OCI-LY7 (cell line): ENCODE measurements around the gene RUFY2. TPM values are rescaled to one million over a fixed set of nuclear protein-coding genes. Genes with fewer than 3 reads are reported as not detected.

Experiments used
- BruUV-seq: library from RNA; stranded (reverse); fragments of 400-500 nt; replicated peaks from 2 replicates; lab custom pipeline; 2021; lab: Mats Ljungman, UMichigan
- CTCF ChIA-PET: fragments of 300-600 bp; sonication (Branson Sonifier 250); formaldehyde crosslinking; loops from one replicate; lab custom pipeline; 2022; ENCODE audit warnings: antibody characterized with exemption; ENCODE audit not compliant: unreplicated experiment; lab: Charles Lee
- POLR2A ChIA-PET: fragments of 300-600 bp; sonication (Branson Sonifier 250); formaldehyde crosslinking; loops from one replicate; lab custom pipeline; 2022; ENCODE audit warnings: antibody characterized with exemption; lab: Charles Lee
- DNase-seq: peaks from one replicate; pipeline ENCODE4 v3.0.0-alpha.2; 2015; ENCODE audit warnings: low spot score
- H2AFZ ChIP-seq: fragments of 200-600 bp; sonication (generic), shearing (Covaris generic); 2 replicates; pipeline ENCODE4 v1.6.1; 2014; ENCODE audit warnings: mild to moderate bottlenecking, antibody characterized with exemption, low read length, moderate library complexity
- H3K27ac ChIP-seq: fragments of 200-600 bp; sonication (generic); 2 replicates; pipeline ENCODE4 v1.5.1; 2014; ENCODE audit warnings: mixed run types, low read depth, mild to moderate bottlenecking, moderate library complexity, low read length, inconsistent platforms; ENCODE audit not compliant: poor library complexity, severe bottlenecking
- H3K36me3 ChIP-seq: fragments of 200-600 bp; sonication (generic); 2 replicates; pipeline ENCODE4 v1.6.1; 2014; ENCODE audit warnings: mild to moderate bottlenecking, antibody characterized with exemption, low read length, moderate library complexity, mixed read lengths; ENCODE audit not compliant: insufficient read depth
- H3K4me1 ChIP-seq: fragments of 200-600 bp; sonication (generic); 2 replicates; pipeline ENCODE4 v1.5.1; 2014; ENCODE audit warnings: mild to moderate bottlenecking, low read length; ENCODE audit not compliant: insufficient read depth, poor library complexity, severe bottlenecking
- H3K4me2 ChIP-seq: fragments of 200-600 bp; sonication (generic); 2 replicates; pipeline ENCODE4 v1.6.1; 2014; ENCODE audit warnings: mild to moderate bottlenecking, low read length
- H3K4me3 ChIP-seq: fragments of 200-600 bp; sonication (generic); 2 replicates; pipeline ENCODE4 v1.5.1; 2014; ENCODE audit warnings: mild to moderate bottlenecking, low read depth, low read length; ENCODE audit not compliant: poor library complexity, severe bottlenecking
- H3K79me2 ChIP-seq: fragments of 200-600 bp; sonication (generic); 2 replicates; pipeline ENCODE4 v1.6.1; 2016; ENCODE audit warnings: low read depth, mild to moderate bottlenecking, low read length, moderate library complexity, mixed read lengths; ENCODE audit not compliant: insufficient read depth
- H3K9me2 ChIP-seq: fragments of 200-600 bp; sonication (generic); 2 replicates; pipeline ENCODE4 v1.6.1; 2016; ENCODE audit warnings: mild to moderate bottlenecking, low read length, mixed read lengths; ENCODE audit not compliant: insufficient read depth
- H3K9me3 ChIP-seq: fragments of 200-600 bp; sonication (generic); 2 replicates; pipeline ENCODE4 v1.6.1; 2014; ENCODE audit warnings: mild to moderate bottlenecking, mixed run types, low read length, mixed read lengths
- H4K20me1 ChIP-seq: fragments of 200-600 bp; sonication (generic); 2 replicates; pipeline ENCODE4 v1.6.1; 2014; ENCODE audit warnings: mild to moderate bottlenecking, antibody characterized with exemption, low read length, moderate library complexity, mixed read lengths; ENCODE audit not compliant: insufficient read depth
- EZH2phosphoT487 ChIP-seq: fragments of 200-600 bp; sonication (generic); IDR thresholded peaks from 2 replicates; pipeline ENCODE4 v1.6.1; 2018; ENCODE audit warnings: low read depth, borderline replicate concordance, mild to moderate bottlenecking, mixed run types, antibody characterized with exemption, low read length, moderate library complexity, mixed read lengths
- intact Hi-C: fragments of 100-400 bp; cut with micrococcal nuclease; formaldehyde crosslinking; loops from one replicate; pipeline ENCODE4 v1.10.0; 2022; ENCODE audit not compliant: unreplicated experiment
- total RNA-seq, 2 experiments: library from RNA; depleted of rRNA in 1 of 2; stranded (reverse); fragments of >200 nt in 1 of 2; shearing (Covaris generic) in 1 of 2; gene quantifications; 2 replicates each; pipeline ENCODE4 v1.2.3, GENCODE V29; 2014 to 2022
- TF ChIP-seq, protein P1 (sequence below): fragments of 200-600 bp; sonication (generic); conservative IDR thresholded peaks from 2 replicates; pipeline ENCODE4 v1.5.1; 2014; ENCODE audit warnings: mild to moderate bottlenecking, antibody characterized with exemption, low read length, moderate library complexity, mixed read lengths

Gene RUFY2
- total RNA-seq, 2 experiments from 2014 or later, result 16.3 to 17.4 TPM

DNA sequence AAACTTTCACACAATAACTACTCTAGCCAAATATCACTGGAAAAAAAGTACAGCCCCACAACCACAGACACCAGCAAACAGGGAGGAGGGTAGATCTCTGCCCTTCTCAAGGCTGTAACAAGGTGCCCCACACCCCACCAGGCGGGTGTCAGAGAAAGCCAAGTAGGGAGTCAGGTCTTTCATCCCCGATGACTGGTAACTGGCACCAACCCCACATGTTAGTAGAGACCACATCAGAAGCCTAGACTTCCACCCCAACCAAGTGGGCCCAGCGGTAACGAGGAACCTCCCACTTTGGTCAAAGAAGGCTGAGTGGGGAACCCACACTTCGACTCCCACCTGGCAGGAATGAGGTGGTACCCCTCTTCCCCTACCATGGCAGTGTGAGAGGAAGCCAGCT lies 16.4 kb upstream of the RUFY2 start:
- intact Hi-C loops, result no loop called here
- Histone ChIP-seq H3K4me2 (no peak overlapping the region), H3K9me3 (no peaks in the 10 kb centered on the region), H4K20me1 (no peaks in the 10 kb centered on the region), H3K79me2 (no peaks in the 10 kb centered on the region), H3K36me3 (peaks cover 83% of the 10 kb centered on the region), H3K27ac (no peak overlapping the region), H3K4me3 (no peak overlapping the region), H3K9me2 (no peaks in the 10 kb centered on the region), H2AFZ (no peak overlapping the region), H3K4me1 (no peaks in the 10 kb centered on the region)
- POLR2A ChIA-PET, result interaction anchor here (0.7 to 1.6 kb wide), 3 partner anchors 13 to 545 kb away, joined by 3 to 4 read pairs (median 3); no protein-coding TSS in a partner anchor
- TF ChIP-seq, protein P1, sequence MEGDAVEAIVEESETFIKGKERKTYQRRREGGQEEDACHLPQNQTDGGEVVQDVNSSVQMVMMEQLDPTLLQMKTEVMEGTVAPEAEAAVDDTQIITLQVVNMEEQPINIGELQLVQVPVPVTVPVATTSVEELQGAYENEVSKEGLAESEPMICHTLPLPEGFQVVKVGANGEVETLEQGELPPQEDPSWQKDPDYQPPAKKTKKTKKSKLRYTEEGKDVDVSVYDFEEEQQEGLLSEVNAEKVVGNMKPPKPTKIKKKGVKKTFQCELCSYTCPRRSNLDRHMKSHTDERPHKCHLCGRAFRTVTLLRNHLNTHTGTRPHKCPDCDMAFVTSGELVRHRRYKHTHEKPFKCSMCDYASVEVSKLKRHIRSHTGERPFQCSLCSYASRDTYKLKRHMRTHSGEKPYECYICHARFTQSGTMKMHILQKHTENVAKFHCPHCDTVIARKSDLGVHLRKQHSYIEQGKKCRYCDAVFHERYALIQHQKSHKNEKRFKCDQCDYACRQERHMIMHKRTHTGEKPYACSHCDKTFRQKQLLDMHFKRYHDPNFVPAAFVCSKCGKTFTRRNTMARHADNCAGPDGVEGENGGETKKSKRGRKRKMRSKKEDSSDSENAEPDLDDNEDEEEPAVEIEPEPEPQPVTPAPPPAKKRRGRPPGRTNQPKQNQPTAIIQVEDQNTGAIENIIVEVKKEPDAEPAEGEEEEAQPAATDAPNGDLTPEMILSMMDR, result no peak
- no peak for TF ChIP-seq EZH2phosphoT487
- no TSS peak for BruUV-seq
- CTCF ChIA-PET, result no interaction called here
- DNase-seq, result no peak

DNA sequence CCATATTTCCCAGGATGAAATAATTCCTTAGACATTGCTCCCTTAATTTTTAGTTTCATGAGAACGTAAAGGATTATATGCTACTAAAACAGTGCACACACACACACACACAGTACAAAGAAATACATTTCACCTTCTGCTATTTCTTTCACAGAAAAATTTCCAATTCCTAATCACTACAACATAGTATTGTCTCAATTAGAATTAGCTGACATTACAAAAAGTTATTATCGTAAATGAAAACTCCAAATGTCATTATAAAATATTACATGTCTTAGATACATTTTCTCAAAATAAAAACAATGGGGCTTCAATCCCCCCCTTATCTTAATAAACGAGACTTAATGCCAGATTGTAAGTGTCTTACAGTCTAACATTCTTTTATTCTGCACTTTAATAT lies 12.3 kb upstream of the RUFY2 start:
- H2AFZ ChIP-seq, result no peak overlapping the region
- H3K36me3 ChIP-seq, result peaks cover 96% of the 10 kb centered on the region
- no peak for DNase-seq
- TF ChIP-seq, protein P1, result no peak
- TF ChIP-seq EZH2phosphoT487, result no peak
- H3K4me1 ChIP-seq, result no peaks in the 10 kb centered on the region
- H3K9me3 ChIP-seq, result no peaks in the 10 kb centered on the region
- H4K20me1 ChIP-seq, result no peaks in the 10 kb centered on the region
- H3K79me2 ChIP-seq, result no peaks in the 10 kb centered on the region
- intact Hi-C loops, result no loop called here
- BruUV-seq, result TSS peak; percentile 42
- ChIA-PET CTCF (no interaction called here), POLR2A (no interaction called here)
- no peak overlapping the region for H3K27ac ChIP-seq
- H3K4me2 ChIP-seq, result no peak overlapping the region
- H3K4me3 ChIP-seq, result no peak overlapping the region
- no peaks in the 10 kb centered on the region for H3K9me2 ChIP-seq

DNA sequence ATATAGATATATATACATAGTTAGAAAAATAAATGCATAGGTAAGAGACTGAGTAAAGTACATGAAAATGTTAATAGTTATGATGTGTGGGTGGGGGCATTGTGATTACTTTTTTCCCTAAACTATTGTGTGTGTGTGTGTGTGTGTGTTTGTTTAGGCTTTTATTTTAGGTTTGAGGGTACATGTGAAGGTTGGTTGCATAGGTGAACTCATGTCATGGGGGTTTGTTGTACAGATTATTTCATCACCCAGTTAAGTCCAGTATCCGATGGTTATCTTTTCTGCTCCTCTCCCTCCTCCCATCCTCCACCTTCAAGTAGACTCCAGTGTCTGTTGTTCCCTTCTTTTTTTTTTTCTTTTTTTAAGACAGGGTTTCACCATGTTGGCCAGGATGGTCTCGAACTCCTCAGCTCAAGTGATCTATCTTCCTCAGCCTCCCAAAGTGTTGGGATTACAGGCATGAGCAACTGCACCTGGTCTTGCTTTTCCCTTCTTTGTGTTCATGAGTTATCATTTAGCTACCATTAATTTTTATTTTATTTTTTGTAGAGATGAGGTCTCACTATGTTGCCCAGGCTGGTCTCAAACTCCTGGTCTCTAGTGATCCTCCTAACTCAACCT lies 1.9 kb upstream of the RUFY2 start:
- Histone ChIP-seq H2AFZ (no peak overlapping the region), H3K4me2 (no peak overlapping the region), H3K9me3 (no peaks in the 10 kb centered on the region), H3K79me2 (peaks cover 22% of the 10 kb centered on the region), H4K20me1 (no peaks in the 10 kb centered on the region), H3K27ac (no peak overlapping the region), H3K36me3 (peaks cover 10% of the 10 kb centered on the region; the same call in 1 of the 2 replicates), H3K9me2 (no peaks in the 10 kb centered on the region), H3K4me3 (no peak overlapping the region), H3K4me1 (peaks cover 14% of the 10 kb centered on the region)
- no peak for TF ChIP-seq EZH2phosphoT487
- TF ChIP-seq, protein P1, result no peak
- no peak for DNase-seq
- ChIA-PET POLR2A (interaction anchor here (0.6 to 1.4 kb wide), 2 partner anchors 46 to 60 kb away, joined by 3 to 4 read pairs; no protein-coding TSS in a partner anchor), CTCF (no interaction called here)
- BruUV-seq, result no TSS peak
- intact Hi-C loops, result no loop called here
